GM12878 (cell line): ENCODE data around the gene MMRN2. TPM values are rescaled to one million over a fixed set of nuclear protein-coding genes. Genes with fewer than 3 reads are reported as not detected.

Experiments used
- ATAC-seq: fragments of 200-7000 bp; cut with Tn5 transposase; 3 replicates; pipeline ENCODE4 v1.9.1; 2020; ENCODE audit warnings: mild to moderate bottlenecking, moderate library complexity
- BruUV-seq: library from RNA; stranded (reverse); fragments of 400-500 nt; replicated peaks from 2 replicates; lab custom pipeline; 2021; lab: Mats Ljungman, UMichigan
- CTCF ChIA-PET: fragments of 300-600 bp; sonication (Branson Sonifier 250); formaldehyde crosslinking; extraction: SDS; loops from one replicate; lab custom pipeline; 2021; ENCODE audit warnings: inconsistent platforms; lab: Yijun Ruan, JAX
- POLR2A ChIA-PET: fragments of 350-600 bp; formaldehyde crosslinking; extraction: SDS; loops from one replicate; lab custom pipeline; 2021; ENCODE audit warnings: inconsistent platforms; lab: Charles Lee
- RAD21 ChIA-PET: fragments of 300-600 bp; sonication (Branson Sonifier 250); formaldehyde crosslinking; loops from one replicate; lab custom pipeline; 2023; ENCODE audit warnings: antibody characterized with exemption; ENCODE audit not compliant: unreplicated experiment; lab: Charles Lee
- SMC1A ChIA-PET: fragments of 300-600 bp; sonication (Branson Sonifier 250); formaldehyde crosslinking; loops from one replicate; lab custom pipeline; 2023; ENCODE audit not compliant: unreplicated experiment, uncharacterized antibody; lab: Charles Lee
- DNase-seq: peaks from one replicate; pipeline ENCODE4 v3.0.0-alpha.2; 2011; ENCODE audit warnings: low read depth, low spot score
- FAIRE-seq: peaks from 3 replicates; lab custom pipeline; 2011; peaks lifted over from hg19 to GRCh38; lab: Jason Lieb, UNC
- H2AFZ ChIP-seq: 2 replicates; pipeline ENCODE4 v1.6.0; 2011; ENCODE audit warnings: low read depth, low read length, control low read depth; ENCODE audit not compliant: control insufficient read depth
- H3K27ac ChIP-seq: 2 replicates; pipeline ENCODE4 v1.5.1; 2011; ENCODE audit warnings: control low read depth; ENCODE audit not compliant: control insufficient read depth, insufficient read depth
- H3K27me3 ChIP-seq, 2 experiments: replicated peaks in 1 of 2; 2 replicates each; pipeline versions ENCODE4 v1.6.0 to v1.6.1; 2011; ENCODE audit warnings: low read length in 1 of 2; ENCODE audit not compliant: control insufficient read depth in 2 of 2, insufficient read depth in 2 of 2
- H3K36me3 ChIP-seq, 2 experiments: 2 replicates each; pipeline ENCODE4 v1.5.1; 2011; ENCODE audit warnings: low read length in 1 of 2; ENCODE audit not compliant: control insufficient read depth in 2 of 2, insufficient read depth in 2 of 2
- H3K4me1 ChIP-seq: 2 replicates; pipeline ENCODE4 v1.6.1; 2011; ENCODE audit warnings: mild to moderate bottlenecking, low read length, moderate library complexity, mixed read lengths; ENCODE audit not compliant: control insufficient read depth, insufficient read depth
- H3K4me2 ChIP-seq: 2 replicates; pipeline ENCODE4 v1.6.0; 2011; ENCODE audit warnings: control low read depth; ENCODE audit not compliant: control insufficient read depth, insufficient read depth
- H3K4me3 ChIP-seq: fragments of 200-600 bp; sonication (generic); 2 replicates; pipeline ENCODE4 v1.5.1; 2016
- H3K79me2 ChIP-seq: 2 replicates; pipeline ENCODE4 v1.6.0; 2011; ENCODE audit warnings: low read length; ENCODE audit not compliant: control insufficient read depth, insufficient read depth
- H3K9ac ChIP-seq: 2 replicates; pipeline ENCODE4 v1.8.0; 2011; ENCODE audit warnings: low read length, control low read depth, mixed read lengths; ENCODE audit not compliant: control insufficient read depth, insufficient read depth
- H3K9me3 ChIP-seq: replicated peaks from 3 replicates; pipeline ENCODE4 v1.5.1; 2011; ENCODE audit warnings: mild to moderate bottlenecking, low read length; ENCODE audit not compliant: control insufficient read depth, insufficient read depth
- H4K20me1 ChIP-seq: 2 replicates; pipeline ENCODE4 v1.6.0; 2011; ENCODE audit not compliant: control insufficient read depth, insufficient read depth
- RBBP5 ChIP-seq: fragments of 200-600 bp; sonication (generic); conservative IDR thresholded peaks from 2 replicates; pipeline ENCODE4 v1.6.1; 2016
- WGBS: methylation state at CpG from one replicate; pipeline ENCODE4 v1.1.6; 2016; ENCODE audit warnings: low lambda C conversion rate; ENCODE audit not compliant: insufficient replicate concordance, insufficient coverage; ENCODE audit errors: missing lambda C conversion rate; 5-methylcytosine and 5-hydroxymethylcytosine counted together
- in situ Hi-C: fragments of 300-500 bp; cut with MboI; formaldehyde crosslinking; loops from 9 replicates; pipeline ENCODE4 v1.14.3; 2018; ENCODE audit warnings: mixed read lengths
- intact Hi-C: fragments of 100-400 bp; cut with micrococcal nuclease; formaldehyde crosslinking; loops from one replicate; pipeline ENCODE4 v1.14.2; 2022; ENCODE audit not compliant: unreplicated experiment
- polyA plus RNA-seq, 11 experiments: library from polyadenylated mRNA; depleted of rRNA in 4 of 11; unstranded in 6 of 11; stranded (reverse) in 5 of 11; fragments of >200 nt; fragmentation: Nextera tagmentation in 4 of 11; fragmentation: Illumina TruSeq in 1 of 11; extraction: Ambion mirVana in 4 of 11; extraction: Trizol in 1 of 11; gene quantifications; 1 replicate in 1 of 11; 2 replicates in 10 of 11; pipeline versions ENCODE4 v1.2.1 to v1.2.3, GENCODE V29; 2011 to 2016; ENCODE audit warnings: inconsistent platforms in 2 of 11, missing spikeins in 2 of 11, low read depth in 1 of 11
- total RNA-seq, 4 experiments: library from RNA; depleted of rRNA in 3 of 4; stranded (reverse); fragments of >200 nt in 3 of 4; fragmentation: Illumina TruSeq in 1 of 4; extraction: Trizol in 1 of 4; gene quantifications; 2 replicates each; pipeline versions ENCODE4 v1.2.1 to v1.2.3, GENCODE V29; 2013 to 2021
- TF ChIP-seq, protein P1 (sequence below): IDR thresholded peaks from 2 replicates; pipeline ENCODE4 v1.6.1; 2012; ENCODE audit warnings: low read depth, low read length, improper control_type of control experiment
- TF ChIP-seq, protein P2 (sequence below): fragments of 450-650 bp; formaldehyde crosslinking; IDR thresholded peaks from 2 replicates; pipeline ENCODE4 v1.5.0; 2022; ENCODE audit warnings: mild to moderate bottlenecking, missing genetic modification characterization

MMRN2 gene
- total and polyA plus RNA-seq, 10 of the 15 experiments (the other 5 are each of a cell fraction or from before 2014, with no cell fraction given) = 0.09 to 1.0 (median 0.54) TPM; not detected in 3

- ChIA-PET POLR2A (interaction anchor here (0.5 to 1.1 kb wide), 2 partner anchors 13 to 15 kb away, joined by 4 to 5 read pairs; partner anchors contain the start of gene SNCG), CTCF (interaction anchor here (0.7 to 1.8 kb wide), 3 partner anchors 18 to 31 kb away, joined by 3 to 7 read pairs (median 6); no protein-coding TSS in a partner anchor), SMC1A (interaction anchor here (0.8 kb wide), 1 partner anchor 151 kb away, joined by 3 read pairs; no protein-coding TSS in a partner anchor), RAD21 (no interaction called here)
- no peak overlapping the region for H3K9ac ChIP-seq
- BruUV-seq = no TSS peak
- no peaks in the 10 kb centered on the region for H3K79me2 ChIP-seq
- no peak overlapping the region for H3K27ac ChIP-seq
- H3K9me3 ChIP-seq = no peaks in the 10 kb centered on the region
- ATAC-seq (no peak), FAIRE-seq (no peak), DNase-seq (no peak)
- H2AFZ ChIP-seq = no peak overlapping the region
- H3K27me3 ChIP-seq = no peaks in the 10 kb centered on the region
- H3K36me3 ChIP-seq = no peaks in the 10 kb centered on the region
- intact Hi-C loops = no loop called here
- WGBS = 91% methylated on average over 75 of the region's 94 CpGs
- H4K20me1 ChIP-seq = no peaks in the 10 kb centered on the region
- H3K4me3 ChIP-seq = no peak overlapping the region
- no peak overlapping the region for H3K4me2 ChIP-seq
- no peak for TF ChIP-seq RBBP5
- TF ChIP-seq, protein P1, sequence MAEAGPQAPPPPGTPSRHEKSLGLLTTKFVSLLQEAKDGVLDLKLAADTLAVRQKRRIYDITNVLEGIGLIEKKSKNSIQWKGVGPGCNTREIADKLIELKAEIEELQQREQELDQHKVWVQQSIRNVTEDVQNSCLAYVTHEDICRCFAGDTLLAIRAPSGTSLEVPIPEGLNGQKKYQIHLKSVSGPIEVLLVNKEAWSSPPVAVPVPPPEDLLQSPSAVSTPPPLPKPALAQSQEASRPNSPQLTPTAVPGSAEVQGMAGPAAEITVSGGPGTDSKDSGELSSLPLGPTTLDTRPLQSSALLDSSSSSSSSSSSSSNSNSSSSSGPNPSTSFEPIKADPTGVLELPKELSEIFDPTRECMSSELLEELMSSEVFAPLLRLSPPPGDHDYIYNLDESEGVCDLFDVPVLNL = no peak
- TF ChIP-seq, protein P2, sequence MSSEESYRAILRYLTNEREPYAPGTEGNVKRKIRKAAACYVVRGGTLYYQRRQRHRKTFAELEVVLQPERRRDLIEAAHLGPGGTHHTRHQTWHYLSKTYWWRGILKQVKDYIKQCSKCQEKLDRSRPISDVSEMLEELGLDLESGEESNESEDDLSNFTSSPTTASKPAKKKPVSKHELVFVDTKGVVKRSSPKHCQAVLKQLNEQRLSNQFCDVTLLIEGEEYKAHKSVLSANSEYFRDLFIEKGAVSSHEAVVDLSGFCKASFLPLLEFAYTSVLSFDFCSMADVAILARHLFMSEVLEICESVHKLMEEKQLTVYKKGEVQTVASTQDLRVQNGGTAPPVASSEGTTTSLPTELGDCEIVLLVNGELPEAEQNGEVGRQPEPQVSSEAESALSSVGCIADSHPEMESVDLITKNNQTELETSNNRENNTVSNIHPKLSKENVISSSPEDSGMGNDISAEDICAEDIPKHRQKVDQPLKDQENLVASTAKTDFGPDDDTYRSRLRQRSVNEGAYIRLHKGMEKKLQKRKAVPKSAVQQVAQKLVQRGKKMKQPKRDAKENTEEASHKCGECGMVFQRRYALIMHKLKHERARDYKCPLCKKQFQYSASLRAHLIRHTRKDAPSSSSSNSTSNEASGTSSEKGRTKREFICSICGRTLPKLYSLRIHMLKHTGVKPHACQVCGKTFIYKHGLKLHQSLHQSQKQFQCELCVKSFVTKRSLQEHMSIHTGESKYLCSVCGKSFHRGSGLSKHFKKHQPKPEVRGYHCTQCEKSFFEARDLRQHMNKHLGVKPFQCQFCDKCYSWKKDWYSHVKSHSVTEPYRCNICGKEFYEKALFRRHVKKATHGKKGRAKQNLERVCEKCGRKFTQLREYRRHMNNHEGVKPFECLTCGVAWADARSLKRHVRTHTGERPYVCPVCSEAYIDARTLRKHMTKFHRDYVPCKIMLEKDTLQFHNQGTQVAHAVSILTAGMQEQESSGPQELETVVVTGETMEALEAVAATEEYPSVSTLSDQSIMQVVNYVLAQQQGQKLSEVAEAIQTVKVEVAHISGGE (CRISPR knock-in tag) = no peak
- in situ Hi-C loops = no loop called here
- H3K4me1 ChIP-seq = no peaks in the 10 kb centered on the region; the same call in 1 of the 2 replicates
Measured at GRCh38 chr10:86942441-86943315, 14.7 kb downstream of the MMRN2 start.
